ENCODE data around the gene CCKAR.

DNA sequence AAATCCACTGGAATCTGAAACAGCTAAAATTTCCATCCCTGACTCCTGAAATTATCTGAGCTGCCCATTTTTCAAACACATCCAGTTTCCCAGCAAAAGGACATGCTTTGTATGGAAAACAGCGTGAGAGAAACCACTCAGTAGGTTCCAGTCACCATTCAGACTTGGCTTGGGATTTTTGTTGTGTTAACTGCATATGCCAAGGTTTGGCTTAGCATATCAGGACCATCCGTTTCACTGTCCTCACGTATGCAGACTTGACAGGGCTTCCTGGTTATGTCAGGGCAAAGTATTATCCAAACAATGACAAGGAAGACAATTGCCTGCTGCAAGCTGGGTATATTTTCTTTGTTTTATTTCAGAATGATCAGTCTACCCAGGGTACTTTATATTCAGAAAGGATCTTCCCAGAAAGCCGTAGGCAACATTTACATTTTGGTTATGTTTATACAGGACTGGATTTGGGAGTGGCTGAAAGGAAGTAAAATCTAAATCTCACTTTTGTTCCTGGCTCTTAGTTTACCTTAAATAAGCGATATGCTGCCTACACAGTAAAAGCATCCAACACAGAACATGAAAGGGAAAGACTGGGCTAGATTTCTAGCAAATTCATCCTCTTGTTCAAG is 41.3 kb upstream of the CCKAR start:
- TF ChIP-seq, protein P1, sequence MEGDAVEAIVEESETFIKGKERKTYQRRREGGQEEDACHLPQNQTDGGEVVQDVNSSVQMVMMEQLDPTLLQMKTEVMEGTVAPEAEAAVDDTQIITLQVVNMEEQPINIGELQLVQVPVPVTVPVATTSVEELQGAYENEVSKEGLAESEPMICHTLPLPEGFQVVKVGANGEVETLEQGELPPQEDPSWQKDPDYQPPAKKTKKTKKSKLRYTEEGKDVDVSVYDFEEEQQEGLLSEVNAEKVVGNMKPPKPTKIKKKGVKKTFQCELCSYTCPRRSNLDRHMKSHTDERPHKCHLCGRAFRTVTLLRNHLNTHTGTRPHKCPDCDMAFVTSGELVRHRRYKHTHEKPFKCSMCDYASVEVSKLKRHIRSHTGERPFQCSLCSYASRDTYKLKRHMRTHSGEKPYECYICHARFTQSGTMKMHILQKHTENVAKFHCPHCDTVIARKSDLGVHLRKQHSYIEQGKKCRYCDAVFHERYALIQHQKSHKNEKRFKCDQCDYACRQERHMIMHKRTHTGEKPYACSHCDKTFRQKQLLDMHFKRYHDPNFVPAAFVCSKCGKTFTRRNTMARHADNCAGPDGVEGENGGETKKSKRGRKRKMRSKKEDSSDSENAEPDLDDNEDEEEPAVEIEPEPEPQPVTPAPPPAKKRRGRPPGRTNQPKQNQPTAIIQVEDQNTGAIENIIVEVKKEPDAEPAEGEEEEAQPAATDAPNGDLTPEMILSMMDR (conservative IDR thresholded peaks at IDR 0.05; ENCODE audit: low read depth in 2 of 2) = no peak
- TF ChIP-seq EZH2 (IDR thresholded peaks at IDR 0.05; ENCODE audit: low read depth, unreplicated experiment) (no peak), EZH2phosphoT487 (IDR thresholded peaks at IDR 0.05; ENCODE audit: unreplicated experiment) (no peak), POLR2AphosphoS5 (IDR thresholded peaks at IDR 0.05; ENCODE audit: low read depth) (no peak), JUNB (IDR thresholded peaks at IDR 0.05; ENCODE audit: unreplicated experiment) (no peak), CREB1 (CRISPR knock-in tag; IDR thresholded peaks at IDR 0.05; ENCODE audit: low read depth) (no peak), ZNF114 (CRISPR knock-in tag; IDR thresholded peaks at IDR 0.05) (no peak)
- TF ChIP-seq, protein P2, sequence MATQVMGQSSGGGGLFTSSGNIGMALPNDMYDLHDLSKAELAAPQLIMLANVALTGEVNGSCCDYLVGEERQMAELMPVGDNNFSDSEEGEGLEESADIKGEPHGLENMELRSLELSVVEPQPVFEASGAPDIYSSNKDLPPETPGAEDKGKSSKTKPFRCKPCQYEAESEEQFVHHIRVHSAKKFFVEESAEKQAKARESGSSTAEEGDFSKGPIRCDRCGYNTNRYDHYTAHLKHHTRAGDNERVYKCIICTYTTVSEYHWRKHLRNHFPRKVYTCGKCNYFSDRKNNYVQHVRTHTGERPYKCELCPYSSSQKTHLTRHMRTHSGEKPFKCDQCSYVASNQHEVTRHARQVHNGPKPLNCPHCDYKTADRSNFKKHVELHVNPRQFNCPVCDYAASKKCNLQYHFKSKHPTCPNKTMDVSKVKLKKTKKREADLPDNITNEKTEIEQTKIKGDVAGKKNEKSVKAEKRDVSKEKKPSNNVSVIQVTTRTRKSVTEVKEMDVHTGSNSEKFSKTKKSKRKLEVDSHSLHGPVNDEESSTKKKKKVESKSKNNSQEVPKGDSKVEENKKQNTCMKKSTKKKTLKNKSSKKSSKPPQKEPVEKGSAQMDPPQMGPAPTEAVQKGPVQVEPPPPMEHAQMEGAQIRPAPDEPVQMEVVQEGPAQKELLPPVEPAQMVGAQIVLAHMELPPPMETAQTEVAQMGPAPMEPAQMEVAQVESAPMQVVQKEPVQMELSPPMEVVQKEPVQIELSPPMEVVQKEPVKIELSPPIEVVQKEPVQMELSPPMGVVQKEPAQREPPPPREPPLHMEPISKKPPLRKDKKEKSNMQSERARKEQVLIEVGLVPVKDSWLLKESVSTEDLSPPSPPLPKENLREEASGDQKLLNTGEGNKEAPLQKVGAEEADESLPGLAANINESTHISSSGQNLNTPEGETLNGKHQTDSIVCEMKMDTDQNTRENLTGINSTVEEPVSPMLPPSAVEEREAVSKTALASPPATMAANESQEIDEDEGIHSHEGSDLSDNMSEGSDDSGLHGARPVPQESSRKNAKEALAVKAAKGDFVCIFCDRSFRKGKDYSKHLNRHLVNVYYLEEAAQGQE (IDR thresholded peaks at IDR 0.05; ENCODE audit: unreplicated experiment) = no peak
- TF ChIP-seq, protein P3, sequence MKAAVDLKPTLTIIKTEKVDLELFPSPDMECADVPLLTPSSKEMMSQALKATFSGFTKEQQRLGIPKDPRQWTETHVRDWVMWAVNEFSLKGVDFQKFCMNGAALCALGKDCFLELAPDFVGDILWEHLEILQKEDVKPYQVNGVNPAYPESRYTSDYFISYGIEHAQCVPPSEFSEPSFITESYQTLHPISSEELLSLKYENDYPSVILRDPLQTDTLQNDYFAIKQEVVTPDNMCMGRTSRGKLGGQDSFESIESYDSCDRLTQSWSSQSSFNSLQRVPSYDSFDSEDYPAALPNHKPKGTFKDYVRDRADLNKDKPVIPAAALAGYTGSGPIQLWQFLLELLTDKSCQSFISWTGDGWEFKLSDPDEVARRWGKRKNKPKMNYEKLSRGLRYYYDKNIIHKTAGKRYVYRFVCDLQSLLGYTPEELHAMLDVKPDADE (IDR thresholded peaks at IDR 0.05) = no peak
